Fibroblast of lung (primary cell): ENCODE data around the gene INSR. TPM values are rescaled to one million over a fixed set of nuclear protein-coding genes. Genes with fewer than 3 reads are reported as not detected.

Experiments used
- DNase-seq, 2 donors: peaks; one replicate each; pipeline versions ENCODE4 v3.0.0 to v3.0.0-alpha.2; 2010; ENCODE audit warnings: low read depth in 2 of 2
- H2AFZ ChIP-seq: 2 replicates; pipeline ENCODE4 v1.5.1; 2012; ENCODE audit warnings: low read length, control low read depth, inconsistent platforms
- H3K27ac ChIP-seq: 2 replicates; pipeline ENCODE4 v1.5.1; 2011; ENCODE audit warnings: low read length, control low read depth; ENCODE audit not compliant: insufficient read depth
- H3K27me3 ChIP-seq: 2 replicates; pipeline ENCODE4 v1.5.1; 2011; ENCODE audit warnings: mild to moderate bottlenecking, low read length; ENCODE audit not compliant: control insufficient read depth, insufficient read depth
- H3K36me3 ChIP-seq: 2 replicates; pipeline ENCODE4 v1.5.1; 2011; ENCODE audit warnings: low read length; ENCODE audit not compliant: control insufficient read depth, insufficient read depth
- H3K4me1 ChIP-seq: 2 replicates; pipeline ENCODE4 v1.5.1; 2011; ENCODE audit warnings: low read length; ENCODE audit not compliant: control insufficient read depth, insufficient read depth; ENCODE audit errors: extremely low read depth
- H3K4me2 ChIP-seq: 2 replicates; pipeline ENCODE4 v1.5.1; 2011; ENCODE audit warnings: low read length, control low read depth; ENCODE audit not compliant: insufficient read depth; ENCODE audit errors: extremely low read depth
- H3K4me3 ChIP-seq, 4 experiments: fragments of 200-600 bp in 1 of 4; sonication (generic) in 1 of 4; replicated peaks in 1 of 4; 2 replicates each; pipeline ENCODE4 v1.5.1; 2011 to 2016; ENCODE audit warnings: low read length in 4 of 4, low read depth in 3 of 4, mild to moderate bottlenecking in 3 of 4, control low read depth in 2 of 4, inconsistent platforms in 1 of 4, mixed read lengths in 1 of 4; ENCODE audit not compliant: insufficient read depth in 1 of 4; ENCODE audit errors: control extremely low read depth in 1 of 4
- H3K79me2 ChIP-seq: 2 replicates; pipeline ENCODE4 v1.5.1; 2012; ENCODE audit warnings: mild to moderate bottlenecking, low read length, inconsistent platforms; ENCODE audit not compliant: control insufficient read depth, insufficient read depth
- H3K9ac ChIP-seq: 2 replicates; pipeline ENCODE4 v1.5.1; 2011; ENCODE audit warnings: mild to moderate bottlenecking, low read length, control low read depth; ENCODE audit not compliant: insufficient read depth
- H3K9me3 ChIP-seq: 2 replicates; pipeline ENCODE4 v1.5.1; 2012; ENCODE audit warnings: low read depth, low read length; ENCODE audit not compliant: control insufficient read depth, insufficient read depth
- H4K20me1 ChIP-seq: 2 replicates; pipeline ENCODE4 v1.5.1; 2011; ENCODE audit warnings: low read length; ENCODE audit not compliant: control insufficient read depth, insufficient read depth; ENCODE audit errors: extremely low read depth
- CTCF ChIP-seq, 2 donors: IDR thresholded peaks in 1 of 2; conservative IDR thresholded peaks in 1 of 2; 1 replicate in 1 of 2; 2 replicates in 1 of 2; pipeline ENCODE4 v1.5.1; 2011 to 2012; ENCODE audit warnings: low read length in 2 of 2, control low read depth in 1 of 2, inconsistent platforms in 1 of 2, low read depth in 1 of 2, mild to moderate bottlenecking in 1 of 2
- EZH2 ChIP-seq: IDR thresholded peaks from 2 replicates; pipeline ENCODE4 v1.5.1; 2012; ENCODE audit warnings: low read length, control low read depth, mild to moderate bottlenecking; ENCODE audit errors: missing control alignments
- polyA plus RNA-seq, 2 donors: library from polyadenylated mRNA; depleted of rRNA in 1 of 2; stranded (reverse) in 1 of 2; unstranded in 1 of 2; fragments of >200 nt; gene quantifications; 2 replicates each; pipeline ENCODE4 v1.2.1, GENCODE V29; 2011 to 2012; ENCODE audit warnings: missing spikeins in 1 of 2
- total RNA-seq: library from RNA; depleted of rRNA; stranded (reverse); fragments of >200 nt; gene quantifications from 2 replicates; pipeline ENCODE4 v1.2.1, GENCODE V29; 2014

Gene INSR
- total and polyA plus RNA-seq, 2 donors (not counting 1 experiment from before 2014, with no cell fraction given): 3.7 to 23.9 TPM

- Histone ChIP-seq H3K36me3 (no peaks in the 10 kb centered on the region), H2AFZ (no peak overlapping the region), H3K9me3 (no peaks in the 10 kb centered on the region), H4K20me1 (no peaks in the 10 kb centered on the region), H3K27ac (no peak overlapping the region), H3K4me2 (no peak overlapping the region), H3K27me3 (no peaks in the 10 kb centered on the region), H3K4me3 (no peak overlapping the region), H3K9ac (no peak overlapping the region), H3K79me2 (no peaks in the 10 kb centered on the region), H3K4me1 (peaks cover 2% of the 10 kb centered on the region)
- peak in 1 of 2 donors; percentile 80 for DNase-seq
- no peak for TF ChIP-seq CTCF (conservative IDR thresholded peaks at IDR 0.05 in 1 of 2, IDR thresholded peaks at IDR 0.05 in 1 of 2; ENCODE audit: low read depth in 1 of 2, low read length in 2 of 2)
- TF ChIP-seq EZH2: no peak
Observed at GRCh38 chr19:7177926-7178325, 116.3 kb downstream of the INSR start.

DNA sequence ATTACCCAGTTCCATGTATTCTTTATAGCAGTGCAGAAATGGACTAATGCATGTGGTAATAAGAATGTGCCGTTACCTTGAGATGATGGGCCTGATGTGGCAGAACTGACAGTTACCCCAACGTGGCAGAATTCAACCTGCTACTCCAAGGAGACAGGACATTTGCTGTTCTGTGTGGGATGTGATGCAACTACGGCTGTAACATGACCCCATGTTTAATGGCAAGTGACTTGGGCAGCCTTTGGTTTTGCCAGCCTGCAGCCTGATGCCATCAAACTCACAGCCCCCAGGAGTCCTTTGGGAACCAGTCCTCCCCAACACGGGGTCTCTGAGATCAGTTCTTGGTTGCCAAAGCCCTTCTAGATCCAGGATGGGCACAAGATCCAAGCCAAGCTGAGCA lies 117.4 kb downstream of the INSR start:
- H4K20me1 ChIP-seq: no peaks in the 10 kb centered on the region
- no peaks in the 10 kb centered on the region for H3K9me3 ChIP-seq
- DNase-seq: no peak
- H3K4me2 ChIP-seq: no peak overlapping the region
- H3K36me3 ChIP-seq: no peaks in the 10 kb centered on the region
- no peak overlapping the region for H3K27ac ChIP-seq
- H3K9ac ChIP-seq: no peak overlapping the region
- H2AFZ ChIP-seq: no peak overlapping the region
- H3K4me1 ChIP-seq: no peaks in the 10 kb centered on the region
- H3K79me2 ChIP-seq: no peaks in the 10 kb centered on the region
- H3K4me3 ChIP-seq: no peak overlapping the region
- H3K27me3 ChIP-seq: no peaks in the 10 kb centered on the region
- TF ChIP-seq CTCF (conservative IDR thresholded peaks at IDR 0.05 in 1 of 2, IDR thresholded peaks at IDR 0.05 in 1 of 2; ENCODE audit: low read depth in 1 of 2, low read length in 2 of 2): no peak
- no peak for TF ChIP-seq EZH2

DNA sequence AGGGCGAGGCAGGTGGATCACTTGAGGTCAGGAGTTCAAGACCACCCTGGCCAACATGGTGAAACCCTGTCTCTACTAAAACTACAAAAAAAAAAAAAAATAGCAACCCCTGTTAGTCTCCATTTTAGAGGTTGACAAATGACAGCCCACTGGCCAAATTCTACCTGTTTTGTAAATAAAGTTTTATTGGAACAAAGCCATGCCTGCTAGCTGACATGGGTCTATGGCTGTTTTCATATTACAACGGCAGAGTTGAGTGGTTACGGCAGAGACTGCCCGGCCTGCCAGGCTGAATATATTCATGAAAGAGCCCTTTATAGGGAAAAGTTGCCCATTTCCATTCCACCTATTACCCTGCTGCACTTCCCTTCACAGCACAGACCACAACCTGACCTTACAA lies 121.4 kb downstream of the INSR start:
- Histone ChIP-seq H3K4me1 (no peaks in the 10 kb centered on the region), H3K79me2 (no peaks in the 10 kb centered on the region), H3K4me2 (no peak overlapping the region), H3K9ac (no peak overlapping the region), H3K9me3 (no peaks in the 10 kb centered on the region), H3K27me3 (no peaks in the 10 kb centered on the region), H4K20me1 (no peaks in the 10 kb centered on the region), H3K27ac (no peak overlapping the region), H3K4me3 (no peak overlapping the region), H3K36me3 (no peaks in the 10 kb centered on the region), H2AFZ (no peak overlapping the region)
- no peak for TF ChIP-seq CTCF (conservative IDR thresholded peaks at IDR 0.05 in 1 of 2, IDR thresholded peaks at IDR 0.05 in 1 of 2; ENCODE audit: low read depth in 1 of 2, low read length in 2 of 2)
- no peak for TF ChIP-seq EZH2
- DNase-seq: no peak
